Measurements from ENCODE around the gene CTNNA3. TPM values are rescaled to one million over a fixed set of nuclear protein-coding genes. Genes with fewer than 3 reads are reported as not detected.

CTNNA3 gene
- total RNA-seq, 4 donors from 2014 or later, result 1.5 to 9.8 (median 4.3) TPM

DNA sequence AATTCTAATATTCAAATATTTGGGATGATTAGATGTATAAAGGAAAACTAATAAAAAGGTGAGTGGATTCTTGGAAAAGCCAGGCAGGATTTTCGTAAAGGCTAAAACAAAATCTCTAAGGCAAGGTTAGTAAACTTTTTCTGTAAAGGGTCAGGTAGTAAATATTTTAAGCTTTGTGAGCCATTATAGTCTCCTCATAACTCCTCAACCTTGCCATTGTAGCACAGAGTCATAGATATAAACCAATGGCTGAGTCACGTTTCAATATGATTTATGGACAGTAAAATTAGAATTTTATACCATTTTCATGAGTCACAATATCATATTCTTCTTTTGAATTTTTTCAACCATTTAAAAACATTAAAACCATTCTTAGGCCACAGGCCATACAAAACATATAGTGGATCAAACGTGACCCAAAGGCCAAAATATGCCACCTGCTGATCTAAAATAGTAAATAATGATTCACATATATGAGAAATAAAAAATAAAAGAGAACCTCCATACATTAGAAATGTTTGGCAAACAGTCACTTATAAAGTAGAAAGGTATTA lies 1422.0 kb downstream of the CTNNA3 start:
- no peak for DNase-seq
- no peaks in the 10 kb centered on the region for H3K4me1 ChIP-seq
- H3K36me3 ChIP-seq, result no peaks in the 10 kb centered on the region
- H3K4me3 ChIP-seq, result no peak overlapping the region
- intact Hi-C loops (cut with DNase I; ENCODE audit: low total_unique reads), result no loop called here
- no peaks in the 10 kb centered on the region for H3K9me3 ChIP-seq
- H3K27ac ChIP-seq, result no peak overlapping the region
- no peak for TF ChIP-seq POLR2A (IDR thresholded peaks at IDR 0.05)
- TF ChIP-seq CTCF (IDR thresholded peaks at IDR 0.05), result no peak
- no peaks in the 10 kb centered on the region for H3K27me3 ChIP-seq

DNA sequence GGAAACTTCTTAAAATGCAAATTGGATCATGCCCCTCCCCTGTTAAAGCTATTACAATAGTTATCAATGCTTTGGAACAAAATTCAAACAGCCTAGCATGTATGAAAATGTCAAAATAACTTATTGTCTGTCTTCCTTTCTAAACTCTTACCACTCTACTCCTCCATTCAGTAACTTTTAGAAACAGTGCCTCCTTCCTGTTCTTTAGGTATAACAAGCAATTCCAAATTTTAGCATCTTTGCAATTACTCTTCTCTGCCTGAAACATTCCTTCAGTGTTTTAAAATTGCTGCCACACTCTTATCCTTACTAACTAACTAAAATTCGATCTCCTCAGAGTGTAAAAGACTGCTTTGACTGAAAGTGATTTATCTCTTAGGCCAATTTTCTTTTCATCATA lies 1430.6 kb downstream of the CTNNA3 start:
- TF ChIP-seq POLR2A (IDR thresholded peaks at IDR 0.05) (no peak), CTCF (IDR thresholded peaks at IDR 0.05) (no peak)
- DNase-seq, result no peak
- no peaks in the 10 kb centered on the region for H3K9me3 ChIP-seq
- no peak overlapping the region for H3K4me3 ChIP-seq
- H3K27me3 ChIP-seq, result no peaks in the 10 kb centered on the region
- H3K4me1 ChIP-seq, result no peaks in the 10 kb centered on the region
- H3K27ac ChIP-seq, result no peak overlapping the region
- no peaks in the 10 kb centered on the region for H3K36me3 ChIP-seq
- intact Hi-C loops (cut with DNase I; ENCODE audit: low total_unique reads), result no loop called here

DNA sequence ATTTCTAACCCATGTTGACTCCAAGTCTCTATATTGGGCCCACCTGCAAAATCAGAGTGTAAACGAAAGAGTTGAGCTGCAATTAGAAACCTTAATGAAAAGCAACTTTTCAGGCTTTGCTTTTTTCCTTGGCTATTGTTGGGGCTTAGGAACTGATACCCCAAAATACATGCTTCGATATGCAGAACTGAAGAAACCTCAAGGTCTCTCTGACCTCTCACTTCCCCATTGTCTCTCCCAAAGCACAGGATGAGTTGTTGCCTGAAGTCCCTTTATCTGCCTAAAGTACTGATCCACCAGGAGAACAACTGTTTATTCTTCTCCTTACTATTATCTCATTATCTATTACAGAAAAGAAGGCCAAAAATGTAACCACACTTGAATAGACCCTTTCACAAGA lies 1436.2 kb downstream of the CTNNA3 start:
- Histone ChIP-seq H3K36me3 (no peaks in the 10 kb centered on the region), H3K4me3 (no peak overlapping the region), H3K9me3 (no peaks in the 10 kb centered on the region), H3K27ac (no peak overlapping the region), H3K27me3 (no peaks in the 10 kb centered on the region), H3K4me1 (no peaks in the 10 kb centered on the region)
- no peak for DNase-seq
- TF ChIP-seq POLR2A (IDR thresholded peaks at IDR 0.05) (no peak), CTCF (IDR thresholded peaks at IDR 0.05) (no peak)
- intact Hi-C loops (cut with DNase I; ENCODE audit: low total_unique reads), result no loop called here

- H3K9me3 ChIP-seq, result no peaks in the 10 kb centered on the region
- intact Hi-C loops (cut with DNase I; ENCODE audit: low total_unique reads), result no loop called here
- H3K27me3 ChIP-seq, result no peaks in the 10 kb centered on the region
- H3K4me3 ChIP-seq, result no peak overlapping the region
- no peaks in the 10 kb centered on the region for H3K36me3 ChIP-seq
- no peak for DNase-seq
- TF ChIP-seq POLR2A (IDR thresholded peaks at IDR 0.05), result no peak
- no peak for TF ChIP-seq CTCF (IDR thresholded peaks at IDR 0.05)
- H3K4me1 ChIP-seq, result no peaks in the 10 kb centered on the region
- H3K27ac ChIP-seq, result no peak overlapping the region
Observed at GRCh38 chr10:66258693-66259092, 1437.3 kb downstream of the CTNNA3 start.

- TF ChIP-seq POLR2A (IDR thresholded peaks at IDR 0.05) (no peak), CTCF (IDR thresholded peaks at IDR 0.05) (no peak)
- Histone ChIP-seq H3K27me3 (no peaks in the 10 kb centered on the region), H3K4me1 (no peaks in the 10 kb centered on the region), H3K9me3 (no peaks in the 10 kb centered on the region), H3K36me3 (no peaks in the 10 kb centered on the region), H3K4me3 (no peak overlapping the region), H3K27ac (no peak overlapping the region)
- intact Hi-C loops (cut with DNase I; ENCODE audit: low total_unique reads), result no loop called here
- DNase-seq, result no peak
Observed at GRCh38 chr10:66257801-66258200, 1438.2 kb downstream of the CTNNA3 start.

All from uterus (tissue), 4 donors.